GM12865 (cell line): Measurements from ENCODE around the gene CYBB.

Experiments used
- DNase-seq: peaks from one replicate; pipeline ENCODE4 v3.0.0; 2010; ENCODE audit warnings: low read depth
- H3K4me3 ChIP-seq: 2 replicates; pipeline ENCODE4 v1.5.1; 2011; ENCODE audit warnings: mild to moderate bottlenecking, low read depth, low read length, control low read depth
- TF ChIP-seq, protein P1 (sequence below): IDR thresholded peaks from 2 replicates; pipeline ENCODE4 v1.5.1; 2011; ENCODE audit warnings: low read length, control low read depth, low read depth, inconsistent platforms; ENCODE audit not compliant: insufficient read depth; ENCODE audit errors: missing control alignments

CYBB gene

GRCh38 chrX:37846558-37846933 lies 66.7 kb downstream of the CYBB start:
- TF ChIP-seq, protein P1, sequence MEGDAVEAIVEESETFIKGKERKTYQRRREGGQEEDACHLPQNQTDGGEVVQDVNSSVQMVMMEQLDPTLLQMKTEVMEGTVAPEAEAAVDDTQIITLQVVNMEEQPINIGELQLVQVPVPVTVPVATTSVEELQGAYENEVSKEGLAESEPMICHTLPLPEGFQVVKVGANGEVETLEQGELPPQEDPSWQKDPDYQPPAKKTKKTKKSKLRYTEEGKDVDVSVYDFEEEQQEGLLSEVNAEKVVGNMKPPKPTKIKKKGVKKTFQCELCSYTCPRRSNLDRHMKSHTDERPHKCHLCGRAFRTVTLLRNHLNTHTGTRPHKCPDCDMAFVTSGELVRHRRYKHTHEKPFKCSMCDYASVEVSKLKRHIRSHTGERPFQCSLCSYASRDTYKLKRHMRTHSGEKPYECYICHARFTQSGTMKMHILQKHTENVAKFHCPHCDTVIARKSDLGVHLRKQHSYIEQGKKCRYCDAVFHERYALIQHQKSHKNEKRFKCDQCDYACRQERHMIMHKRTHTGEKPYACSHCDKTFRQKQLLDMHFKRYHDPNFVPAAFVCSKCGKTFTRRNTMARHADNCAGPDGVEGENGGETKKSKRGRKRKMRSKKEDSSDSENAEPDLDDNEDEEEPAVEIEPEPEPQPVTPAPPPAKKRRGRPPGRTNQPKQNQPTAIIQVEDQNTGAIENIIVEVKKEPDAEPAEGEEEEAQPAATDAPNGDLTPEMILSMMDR = no peak
- peak overlapping the region; percentile 82 for H3K4me3 ChIP-seq
- no peak for DNase-seq

GRCh38 chrX:37846934-37847732 lies 67.3 kb downstream of the CYBB start, which contains the start of gene DYNLT3:
Gene DYNLT3, minus strand, starts transcription at chrX:37847571. Its CDS starts 61 bp downstream, at chrX:37847510.
- H3K4me3 ChIP-seq = peak within 1 kb of the TSS; percentile 82
- TF ChIP-seq, protein P1 = no peak

DNA sequence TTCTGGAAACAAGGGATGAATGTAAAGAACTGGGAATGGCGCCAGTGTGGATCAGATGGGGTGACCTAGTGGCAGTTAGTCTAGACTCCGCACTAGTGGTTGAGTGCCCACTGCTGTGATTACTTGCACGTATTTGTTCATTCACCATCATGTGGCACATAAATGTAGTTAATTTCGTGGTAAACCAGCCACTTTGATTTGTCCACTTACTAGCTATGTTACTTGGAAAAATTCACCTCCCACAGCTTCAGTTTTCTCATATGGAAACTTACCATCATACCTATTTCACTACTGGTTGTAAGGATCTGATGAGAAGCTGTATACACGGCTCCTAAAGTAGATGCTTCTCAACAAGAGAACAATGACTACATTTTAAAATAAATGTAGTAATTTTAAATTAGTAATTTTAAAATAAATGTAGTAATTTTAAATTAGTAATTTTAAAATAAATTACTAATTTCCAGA lies 67.9 kb downstream of the CYBB start:
- TF ChIP-seq, protein P1 = no peak
- H3K4me3 ChIP-seq = peak overlapping the region; percentile 82
- no peak for DNase-seq

More at GRCh38 chrX:37846934-37847732, 67.3 kb downstream of the CYBB start, which contains the start of gene DYNLT3:
- DNase-seq = peak; percentile 85

DNA sequence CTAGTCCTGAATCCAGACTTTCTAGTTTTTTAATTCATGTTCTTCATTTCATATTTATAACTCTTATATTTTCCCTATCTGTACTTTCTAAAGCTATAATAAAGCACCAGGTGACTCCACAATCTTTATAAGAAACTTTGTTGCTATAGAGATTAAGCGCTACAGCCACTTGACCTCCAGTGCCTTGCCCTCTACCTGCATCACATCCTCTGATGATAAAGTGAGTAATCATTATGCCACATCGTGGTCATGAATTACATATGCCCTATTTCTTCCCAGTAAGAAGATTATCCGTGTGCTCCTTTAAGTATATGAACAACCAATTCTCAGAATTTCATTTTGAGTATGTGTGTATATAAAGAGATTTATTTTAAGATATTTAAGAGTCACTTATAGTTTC lies 74.3 kb downstream of the CYBB start:
- DNase-seq = no peak
- TF ChIP-seq, protein P1 = no peak
- no peak overlapping the region for H3K4me3 ChIP-seq

DNA sequence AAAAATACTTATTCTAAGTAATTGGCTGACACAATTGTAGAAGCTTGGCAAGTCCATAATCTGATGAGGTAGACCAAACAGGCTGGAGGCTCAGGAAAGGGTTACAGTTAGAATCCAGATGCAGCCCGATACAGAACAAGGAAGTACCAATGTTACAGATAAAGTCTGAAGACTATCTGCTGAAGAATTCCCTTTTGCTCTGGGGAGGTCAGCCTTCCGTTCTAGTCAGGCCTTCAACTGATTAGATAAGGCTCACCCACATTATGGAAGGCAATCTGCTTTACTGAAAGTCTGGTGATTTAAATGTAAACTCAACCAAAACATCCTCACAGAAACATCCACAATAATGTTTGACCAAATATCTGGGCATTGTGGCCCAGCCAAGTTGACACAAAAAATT lies 74.9 kb downstream of the CYBB start:
- TF ChIP-seq, protein P1 = no peak
- no peak for DNase-seq
- no peak overlapping the region for H3K4me3 ChIP-seq

GRCh38 chrX:37860721-37861120 lies 80.9 kb downstream of the CYBB start:
- no peak for DNase-seq
- TF ChIP-seq, protein P1 = no peak
- H3K4me3 ChIP-seq = no peak overlapping the region
